T-helper 17 cell (primary cell): ENCODE measurements around the gene SRC. TPM values are rescaled to one million over a fixed set of nuclear protein-coding genes. Genes with fewer than 3 reads are reported as not detected.
A peak's percentile ranks its signal among the peaks of the same experiment; 100 is the strongest.
"Not testable (repeated sequence)": the region's sequence is repeated elsewhere in the genome, so short reads cannot be mapped to it uniquely, and the experiment has no call there.

Source experiments
- ATAC-seq: fragments of 150-1000 bp; cut with Tn5 transposase; 2 replicates; pipeline ENCODE4 v1.10.0; 2021; ENCODE audit warnings: mild to moderate bottlenecking, moderate library complexity
- DNase-seq, 3 donors: peaks; one replicate each; pipeline versions ENCODE4 v3.0.0 to v3.0.0-alpha.2; 2020 to 2021
- H3K9me3 ChIP-seq: one replicate; pipeline ENCODE4 v1.7.0; 2013; ENCODE audit warnings: low read length, mild to moderate bottlenecking; ENCODE audit not compliant: control insufficient read depth, poor library complexity, severe bottlenecking
- H3K27ac Mint-ChIP-seq: one replicate; pipeline ENCODE4 v1.8.0; 2022; ENCODE audit warnings: mild to moderate bottlenecking, moderate library complexity, mixed read lengths
- H3K27me3 Mint-ChIP-seq: one replicate; pipeline ENCODE4 v1.8.0; 2022; ENCODE audit warnings: mixed read lengths
- H3K36me3 Mint-ChIP-seq: one replicate; pipeline ENCODE4 v1.8.0; 2022; ENCODE audit warnings: low read depth, mixed read lengths
- H3K4me1 Mint-ChIP-seq: one replicate; pipeline ENCODE4 v1.8.0; 2022; ENCODE audit warnings: mild to moderate bottlenecking, mixed read lengths
- H3K4me3 Mint-ChIP-seq: one replicate; pipeline ENCODE4 v1.8.0; 2022; ENCODE audit warnings: mild to moderate bottlenecking, moderate library complexity, mixed read lengths
- total RNA-seq, 4 donors: library from RNA in 2 of 4; stranded (reverse) in 2 of 4; gene quantifications; one replicate each; pipeline ENCODE4 v1.2.3 and lab custom pipeline; 2022 to 2026

Gene SRC
- total RNA-seq, 2 donors from 2014 or later: 6.2 to 22.8 TPM

DNA sequence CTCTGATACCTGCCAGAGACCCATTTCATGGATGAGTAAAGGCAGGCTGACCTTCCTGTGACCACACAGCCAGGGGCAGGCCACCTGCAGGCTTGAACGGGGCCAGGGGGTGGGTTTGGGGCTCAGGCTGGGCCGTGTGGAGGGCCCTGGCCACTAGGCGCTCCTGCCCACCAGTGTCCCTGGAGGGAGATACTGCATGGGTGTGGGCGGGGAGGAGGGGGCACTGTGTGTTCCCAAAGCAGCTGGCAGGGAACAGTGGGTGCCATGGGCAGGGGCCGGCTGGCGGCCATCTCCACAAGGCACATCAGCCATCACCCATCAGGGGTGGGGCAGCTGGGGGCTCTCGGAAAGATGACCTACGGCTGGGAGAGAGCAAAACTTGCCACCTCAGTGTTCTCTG lies 15.4 kb downstream of the SRC start:
- DNase-seq (no peak), ATAC-seq (no peak)
- H3K4me1 Mint-ChIP-seq: peaks cover 10% of the 10 kb centered on the region
- H3K36me3 Mint-ChIP-seq: no peaks in the 10 kb centered on the region
- H3K27me3 Mint-ChIP-seq: no peaks in the 10 kb centered on the region
- no peak overlapping the region for H3K27ac Mint-ChIP-seq
- H3K4me3 Mint-ChIP-seq: no peak overlapping the region
- no peaks in the 10 kb centered on the region for H3K9me3 ChIP-seq

DNA sequence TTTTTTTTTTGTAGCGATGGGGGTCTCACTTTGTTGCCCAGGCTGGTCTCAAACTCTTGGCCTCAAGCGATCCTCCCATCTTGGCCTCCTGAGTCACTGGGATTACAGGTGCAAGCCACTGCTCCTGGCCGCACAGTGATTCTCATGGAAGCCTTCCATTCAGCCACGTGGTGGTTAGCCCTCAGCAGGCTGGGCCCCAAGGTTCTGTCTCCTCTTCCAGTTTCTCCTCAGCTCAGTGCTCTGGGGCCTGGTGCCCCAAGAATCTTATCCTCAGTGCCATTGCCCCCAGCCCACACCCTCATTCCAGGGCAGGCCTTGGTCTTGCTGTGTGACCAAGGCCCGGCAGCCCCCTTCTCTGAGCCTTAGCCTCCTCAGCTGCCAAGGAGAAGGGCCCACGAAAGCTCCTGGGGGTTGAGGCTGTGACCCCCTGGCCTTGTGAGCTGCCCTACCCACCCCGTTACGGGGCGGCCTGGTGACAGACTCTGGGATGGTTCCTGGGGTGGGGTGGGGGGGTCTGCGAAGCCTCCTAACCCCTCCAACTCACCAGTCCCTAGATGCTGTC lies 16.4 kb downstream of the SRC start:
- Mint-ChIP-seq H3K4me3 (no peak overlapping the region), H3K27me3 (no peaks in the 10 kb centered on the region), H3K36me3 (no peaks in the 10 kb centered on the region), H3K4me1 (peaks cover 9% of the 10 kb centered on the region), H3K27ac (peak overlapping the region; percentile 27)
- H3K9me3 ChIP-seq: no peaks in the 10 kb centered on the region
- ATAC-seq (no peak), DNase-seq (no peak)

DNA sequence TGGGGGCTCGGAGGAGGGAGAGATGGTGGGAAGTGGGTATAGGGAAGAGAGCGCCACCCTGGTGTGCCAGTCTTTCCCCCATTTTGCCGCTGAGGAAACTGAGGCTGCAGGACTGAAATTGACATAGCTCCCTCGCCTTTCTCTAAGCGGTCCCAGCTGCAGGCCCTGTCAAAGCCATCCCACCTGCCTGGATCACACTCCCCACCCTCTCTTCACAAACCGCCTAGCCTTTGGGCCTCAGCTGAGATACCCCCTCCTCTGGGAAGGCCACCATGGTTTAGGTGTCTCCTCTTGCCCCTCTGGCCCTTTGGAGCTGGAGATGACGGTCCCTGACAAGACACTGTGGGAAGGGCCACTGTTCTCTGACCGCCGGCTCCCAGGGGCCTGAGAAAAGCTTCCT lies 16.9 kb downstream of the SRC start:
- Mint-ChIP-seq H3K27me3 (no peaks in the 10 kb centered on the region), H3K4me3 (no peak overlapping the region), H3K4me1 (peaks cover 4% of the 10 kb centered on the region), H3K36me3 (no peaks in the 10 kb centered on the region), H3K27ac (no peak overlapping the region)
- no peak for ATAC-seq
- no peaks in the 10 kb centered on the region for H3K9me3 ChIP-seq
- DNase-seq: no peak

DNA sequence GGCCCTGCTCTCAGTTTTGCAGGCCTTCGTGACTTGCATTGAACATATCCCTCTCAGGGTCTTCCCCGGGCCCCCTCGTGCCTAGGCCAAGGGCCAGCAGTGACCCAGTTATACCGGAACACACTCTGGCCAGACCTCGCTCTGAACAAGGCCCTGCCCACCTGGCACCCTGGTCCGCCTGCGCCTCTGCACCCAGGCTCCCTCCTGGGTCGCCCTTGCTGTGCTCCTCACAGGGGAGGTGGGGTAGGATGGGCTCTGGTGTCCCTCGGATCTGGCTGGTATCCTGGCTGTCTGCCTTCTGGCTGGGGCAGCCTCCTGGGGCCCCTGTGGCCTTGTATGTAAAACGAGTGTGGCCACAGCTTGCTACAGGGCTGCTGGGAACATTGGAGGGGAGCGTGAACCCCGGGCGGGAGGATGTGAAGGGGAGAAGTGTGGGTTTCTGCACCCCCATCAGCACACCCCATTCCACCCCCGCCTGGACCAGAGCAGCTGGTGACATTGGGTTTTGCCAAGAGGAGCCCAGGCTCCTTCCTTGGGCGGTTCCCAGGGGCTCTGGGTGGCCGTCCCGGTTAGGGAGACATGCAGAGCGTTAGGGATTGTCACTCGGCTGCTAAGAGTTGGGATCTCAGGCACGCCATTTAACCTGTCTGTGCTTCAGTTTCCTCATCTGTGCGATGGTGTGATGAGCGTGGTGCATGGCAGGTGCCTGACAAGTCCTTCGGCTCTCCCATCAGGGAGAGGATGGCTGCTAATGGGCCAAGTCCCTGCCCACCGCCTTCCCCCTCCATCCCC lies 17.5 kb downstream of the SRC start:
- Mint-ChIP-seq H3K27me3 (no peaks in the 10 kb centered on the region), H3K4me1 (peaks cover 4% of the 10 kb centered on the region), H3K36me3 (no peaks in the 10 kb centered on the region), H3K4me3 (no peak overlapping the region), H3K27ac (no peak overlapping the region)
- ATAC-seq (no peak), DNase-seq (no peak)
- H3K9me3 ChIP-seq: no peaks in the 10 kb centered on the region

DNA sequence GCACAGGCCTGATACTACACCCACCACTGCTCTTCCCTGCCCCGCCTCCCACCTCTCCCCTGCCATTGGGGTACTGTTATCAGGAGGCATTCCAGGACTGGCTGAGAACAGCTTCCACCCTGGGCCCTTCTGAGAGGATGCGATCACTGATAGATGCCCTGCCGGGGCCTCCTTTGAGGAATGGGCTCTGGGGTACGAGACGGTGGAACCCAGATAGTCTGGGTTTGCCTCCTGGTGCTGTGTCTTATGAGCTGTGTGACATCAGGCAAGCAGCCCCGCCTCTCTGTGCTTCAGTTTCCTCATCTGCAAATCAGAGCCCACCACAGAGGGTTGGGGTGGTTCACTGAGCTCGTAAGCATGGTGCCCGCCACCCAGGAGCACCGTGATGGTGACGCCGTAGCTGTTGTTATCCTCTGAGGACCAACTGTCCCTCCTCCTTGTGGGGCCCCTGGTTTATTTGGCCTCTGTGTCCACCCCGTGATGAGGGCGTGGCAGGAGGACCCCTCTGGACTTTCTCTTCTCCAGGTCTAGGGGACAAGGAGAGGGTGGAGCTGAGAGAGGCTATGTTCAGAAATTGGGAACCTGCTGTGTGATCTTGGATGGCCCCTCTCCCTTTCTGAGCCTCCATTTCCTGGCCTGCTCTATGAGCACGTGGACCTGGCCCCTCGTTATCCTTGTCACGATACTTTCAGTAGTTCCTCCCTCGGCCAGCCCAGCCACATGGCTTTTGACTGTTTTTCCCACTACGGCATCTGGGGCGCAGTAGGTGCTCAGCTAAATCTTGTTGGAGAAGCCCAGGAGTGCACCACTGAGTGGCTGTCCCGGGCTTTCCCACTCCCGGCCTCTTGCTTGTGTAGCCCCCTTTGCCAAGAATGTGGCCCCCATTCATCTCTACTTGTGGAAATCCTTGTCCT lies 18.3 kb downstream of the SRC start:
- ATAC-seq (no peak), DNase-seq (no peak)
- no peaks in the 10 kb centered on the region for H3K9me3 ChIP-seq
- H3K27me3 Mint-ChIP-seq: no peaks in the 10 kb centered on the region
- H3K4me3 Mint-ChIP-seq: no peak overlapping the region
- no peaks in the 10 kb centered on the region for H3K4me1 Mint-ChIP-seq
- peak overlapping the region; percentile 19 for H3K27ac Mint-ChIP-seq
- no peaks in the 10 kb centered on the region for H3K36me3 Mint-ChIP-seq

DNA sequence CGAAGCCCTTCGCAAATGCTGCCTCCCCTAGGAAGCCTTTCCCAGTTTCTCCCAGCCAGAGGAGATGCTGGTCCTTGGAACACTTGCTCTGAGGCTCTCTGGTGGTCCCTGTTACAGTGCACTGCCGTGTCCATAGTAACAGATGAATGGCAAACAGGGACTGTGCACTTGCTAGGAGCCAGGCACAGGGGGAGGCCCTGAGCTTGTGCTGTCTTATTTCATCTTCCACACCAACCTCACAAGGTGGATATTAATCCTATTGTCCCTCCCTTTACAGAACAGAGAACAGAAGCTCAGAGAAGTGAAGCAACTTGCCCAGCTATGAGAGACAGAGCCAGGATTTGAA lies 19.0 kb downstream of the SRC start:
- Mint-ChIP-seq H3K27me3 (no peaks in the 10 kb centered on the region), H3K4me1 (no peaks in the 10 kb centered on the region), H3K4me3 (no peak overlapping the region), H3K36me3 (no peaks in the 10 kb centered on the region), H3K27ac (peak overlapping the region; percentile 19)
- H3K9me3 ChIP-seq: no peaks in the 10 kb centered on the region
- ATAC-seq (no peak), DNase-seq (no peak)

DNA sequence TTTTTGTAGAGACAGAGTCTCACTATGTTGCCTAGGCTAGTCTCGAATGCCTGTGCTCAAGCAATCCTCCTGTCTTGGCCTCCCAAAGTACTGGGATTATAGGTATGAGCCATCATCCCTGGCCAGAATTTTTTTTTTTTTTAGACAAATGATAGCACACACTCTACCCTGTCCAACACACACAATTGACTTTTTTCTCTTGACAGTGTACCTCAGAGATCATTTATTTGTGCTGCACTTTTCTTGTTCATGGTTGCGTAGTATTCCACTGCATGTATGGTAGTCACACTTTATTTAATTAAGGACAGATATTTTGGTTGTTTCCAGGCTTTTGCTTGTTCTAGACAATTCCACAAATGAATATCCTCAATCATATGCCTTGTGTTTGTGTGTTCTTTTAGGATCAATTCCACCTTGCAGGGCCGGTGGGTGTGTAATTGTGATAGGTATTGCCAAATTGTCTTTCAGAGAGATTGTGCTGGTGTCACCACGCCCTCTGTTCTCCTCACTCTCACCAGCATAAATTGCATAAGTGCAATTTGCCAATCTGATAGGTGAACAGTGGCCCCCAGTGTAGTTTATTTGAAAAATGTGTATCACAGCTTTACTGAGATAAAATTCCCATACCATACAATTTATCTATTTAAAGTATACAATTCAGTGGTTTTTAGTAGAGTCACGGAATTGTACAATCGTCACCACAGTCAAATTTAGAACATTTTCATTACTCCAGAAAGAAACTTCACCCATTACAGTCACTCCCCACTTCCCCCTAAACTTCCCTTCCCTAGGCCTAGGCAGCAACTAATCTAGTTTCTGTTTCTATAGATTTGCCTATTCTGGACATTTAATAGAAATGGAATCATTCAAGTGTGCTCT lies 20.1 kb downstream of the SRC start:
- no peaks in the 10 kb centered on the region for H3K9me3 ChIP-seq
- DNase-seq (no peak), ATAC-seq (peak; percentile 41)
- Mint-ChIP-seq H3K36me3 (no peaks in the 10 kb centered on the region), H3K27ac (peak overlapping the region; percentile 2), H3K27me3 (no peaks in the 10 kb centered on the region), H3K4me3 (no peak overlapping the region), H3K4me1 (no peaks in the 10 kb centered on the region)

DNA sequence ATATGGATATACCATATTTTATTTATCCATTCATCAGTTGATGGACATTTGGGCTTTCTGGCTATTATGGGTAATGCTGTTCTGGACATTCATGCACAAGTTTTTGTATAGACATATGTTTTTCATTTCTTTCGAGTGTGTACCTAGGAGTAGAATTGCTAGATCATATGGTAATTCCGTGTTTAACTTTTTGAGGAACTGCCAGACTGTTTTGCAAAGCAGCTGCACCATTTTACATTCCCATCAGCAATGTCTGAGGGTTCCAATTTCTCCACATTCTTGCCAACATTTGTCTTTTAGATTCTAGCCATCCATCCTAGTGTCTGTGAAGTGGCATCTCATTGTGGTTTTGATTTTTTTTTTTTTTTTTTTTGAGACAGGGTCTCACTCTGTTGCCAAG lies 20.8 kb downstream of the SRC start:
- no peaks in the 10 kb centered on the region for H3K9me3 ChIP-seq
- DNase-seq (no peak), ATAC-seq (no peak)
- H3K36me3 Mint-ChIP-seq: peaks cover 3% of the 10 kb centered on the region
- no peaks in the 10 kb centered on the region for H3K27me3 Mint-ChIP-seq
- H3K4me1 Mint-ChIP-seq: no peaks in the 10 kb centered on the region
- H3K4me3 Mint-ChIP-seq: no peak overlapping the region
- H3K27ac Mint-ChIP-seq: peak overlapping the region; percentile 2

DNA sequence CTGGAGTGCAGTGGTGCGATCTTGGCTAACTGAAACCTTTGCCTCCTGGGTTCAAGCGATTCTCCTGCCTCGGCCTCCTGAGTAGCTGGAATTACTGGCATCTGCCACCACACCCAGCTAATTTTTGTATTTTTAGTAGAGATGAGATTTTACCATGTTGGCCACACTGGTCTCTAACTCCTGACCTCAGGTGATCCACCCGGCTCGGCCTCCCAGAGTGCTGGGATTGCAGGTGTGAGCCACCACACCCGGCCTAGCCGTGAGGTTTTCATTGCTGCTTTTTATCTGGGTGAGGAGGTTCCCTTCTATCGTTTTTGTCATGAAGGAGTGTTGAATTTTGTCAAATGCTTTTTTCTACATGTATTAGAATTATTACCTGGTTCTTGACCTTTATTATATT lies 23.9 kb downstream of the SRC start:
- H3K9me3 ChIP-seq: no peaks in the 10 kb centered on the region
- no peak overlapping the region for H3K27ac Mint-ChIP-seq
- no peaks in the 10 kb centered on the region for H3K4me1 Mint-ChIP-seq
- DNase-seq (no peak), ATAC-seq (no peak)
- peaks cover 3% of the 10 kb centered on the region for H3K36me3 Mint-ChIP-seq
- H3K4me3 Mint-ChIP-seq: no peak overlapping the region
- H3K27me3 Mint-ChIP-seq: no peaks in the 10 kb centered on the region

DNA sequence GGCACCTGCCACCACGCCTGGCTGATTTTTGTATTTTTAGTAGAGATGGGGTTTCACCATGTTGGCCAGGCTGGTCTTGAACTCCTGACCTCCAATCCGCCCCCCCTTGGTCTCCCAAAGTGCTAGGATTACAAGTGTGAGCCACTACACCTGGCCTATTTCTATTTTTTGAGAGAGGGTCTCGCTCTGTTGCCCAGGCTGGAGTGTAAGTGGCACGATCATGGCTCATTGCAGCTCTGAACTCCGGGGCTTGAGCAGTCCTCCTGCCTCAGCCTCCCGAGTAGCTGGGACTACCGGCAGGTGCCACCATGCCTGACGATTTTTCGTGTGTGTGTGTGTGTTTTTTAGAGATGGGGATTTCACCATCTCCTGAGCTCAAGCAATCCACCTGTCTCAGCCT lies 25.9 kb downstream of the SRC start:
- H3K9me3 ChIP-seq, H3K27ac Mint-ChIP-seq, ATAC-seq, H3K27me3 Mint-ChIP-seq, H3K4me1 Mint-ChIP-seq, DNase-seq, H3K36me3 Mint-ChIP-seq, H3K4me3 Mint-ChIP-seq: not testable (repeated sequence)

DNA sequence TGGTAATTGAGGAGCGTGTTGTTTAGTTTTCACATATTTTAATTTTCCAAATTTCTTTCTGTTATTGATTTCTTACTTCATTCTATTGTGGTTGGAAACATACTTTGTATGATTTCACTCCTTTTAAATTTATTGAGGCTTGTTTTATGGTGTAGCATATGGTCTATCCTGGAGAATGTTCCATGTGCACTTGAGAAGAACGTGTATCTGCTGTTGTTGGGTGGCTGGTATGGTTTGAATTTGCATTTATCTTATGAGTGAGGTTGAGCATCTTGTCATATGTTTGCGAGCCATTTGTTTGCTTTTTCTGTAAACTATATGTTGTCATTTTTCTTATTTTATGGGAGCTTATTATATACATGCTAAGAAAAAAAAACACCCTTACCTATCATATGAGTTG lies 26.5 kb downstream of the SRC start:
- peaks cover 5% of the 10 kb centered on the region for H3K4me1 Mint-ChIP-seq
- no peak overlapping the region for H3K27ac Mint-ChIP-seq
- ATAC-seq (no peak), DNase-seq (no peak)
- no peaks in the 10 kb centered on the region for H3K27me3 Mint-ChIP-seq
- no peak overlapping the region for H3K4me3 Mint-ChIP-seq
- H3K36me3 Mint-ChIP-seq: peaks cover 3% of the 10 kb centered on the region
- no peaks in the 10 kb centered on the region for H3K9me3 ChIP-seq

DNA sequence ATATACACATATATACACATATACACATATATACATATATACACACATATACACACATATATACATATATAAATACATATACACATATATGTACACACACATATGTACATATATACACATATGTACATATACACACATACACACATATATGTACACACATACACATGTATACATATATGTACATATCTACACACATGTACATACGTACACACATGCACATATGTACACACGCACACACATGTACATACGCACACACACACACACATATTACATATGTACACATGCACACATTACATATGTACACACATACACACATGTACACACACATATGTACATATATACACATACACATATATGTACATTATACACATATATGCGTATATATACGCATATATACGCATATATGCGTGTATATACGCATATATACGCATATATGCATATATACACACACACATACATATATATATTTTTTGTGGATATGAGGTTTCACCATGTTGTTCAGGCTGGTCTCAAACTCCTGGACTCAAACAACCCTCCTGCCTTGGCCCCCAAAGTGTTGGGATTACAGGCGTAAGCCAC lies 27.2 kb downstream of the SRC start:
- Mint-ChIP-seq H3K27ac (no peak overlapping the region), H3K4me3 (no peak overlapping the region), H3K27me3 (no peaks in the 10 kb centered on the region), H3K36me3 (peaks cover 3% of the 10 kb centered on the region), H3K4me1 (peaks cover 5% of the 10 kb centered on the region)
- no peak for ATAC-seq
- H3K9me3 ChIP-seq: no peaks in the 10 kb centered on the region
- no peak for DNase-seq
